LNCaP clone FGC (cell line): ENCODE measurements around the gene RAB3B.
A peak's percentile ranks its signal among the peaks of the same experiment; 100 is the strongest.

ENCODE experiments used
- DNase-seq: peaks from one replicate; pipeline ENCODE4 v3.0.0-alpha.2; 2011; ENCODE audit warnings: low read depth
- H3K4me3 ChIP-seq: 2 replicates; pipeline ENCODE4 v1.5.1; 2011; ENCODE audit warnings: mild to moderate bottlenecking, low read depth, low read length, control low read depth
- CTCF ChIP-seq: IDR thresholded peaks from 2 replicates; pipeline ENCODE4 v1.5.1; 2012; ENCODE audit warnings: mild to moderate bottlenecking; ENCODE audit not compliant: control insufficient read depth, insufficient read depth; ENCODE audit errors: extremely low read depth

Gene RAB3B

GRCh38 chr1:51990478-51990965 lies at the start of gene RAB3B:
TSS of gene RAB3B (minus strand) at chr1:51990700. CDS start at chr1:51977117, 13,583 bp downstream.
- peak within 1 kb of the TSS; percentile 61 for H3K4me3 ChIP-seq
- TF ChIP-seq CTCF = no peak
- peak; percentile 30 for DNase-seq

GRCh38 chr1:52037909-52038308 lies 47.4 kb upstream of the RAB3B start:
- TF ChIP-seq CTCF = no peak
- no peak for DNase-seq
- H3K4me3 ChIP-seq = no peak overlapping the region

GRCh38 chr1:52037402-52037814 lies 46.9 kb upstream of the RAB3B start:
- no peak overlapping the region for H3K4me3 ChIP-seq
- no peak for TF ChIP-seq CTCF
- DNase-seq = peak; percentile 91

- no peak for TF ChIP-seq CTCF
- no peak for DNase-seq
- peak overlapping the region; percentile 89 for H3K4me3 ChIP-seq
Observed at GRCh38 chr1:52034050-52034384, 43.5 kb upstream of the RAB3B start.

- no peak for TF ChIP-seq CTCF
- peak within 1 kb of the TSS; percentile 89 for H3K4me3 ChIP-seq
- DNase-seq = peak; percentile 67
Observed at GRCh38 chr1:52033190-52034049, 42.9 kb upstream of the RAB3B start, which contains the start of gene KTI12. TSS of gene KTI12 (minus strand) at chr1:52033810. CDS start at chr1:52033761, 49 bp downstream.

GRCh38 chr1:52032785-52033131 lies 42.3 kb upstream of the RAB3B start:
- DNase-seq = no peak
- H3K4me3 ChIP-seq = peak overlapping the region; percentile 89
- no peak for TF ChIP-seq CTCF
